Central memory CD8-positive, alpha-beta T cell (primary cell): ENCODE measurements around the gene DCUN1D2.
A peak's percentile ranks its signal among the peaks of the same experiment; 100 is the strongest.

ENCODE experiments used
- ATAC-seq: fragments of 150-1000 bp; cut with Tn5 transposase; replicated peaks from 2 replicates; pipeline ENCODE4 v1.10.0; 2022; ENCODE audit warnings: mild to moderate bottlenecking, moderate FRiP score, moderate number of reproducible peaks; ENCODE audit not compliant: poor library complexity, severe bottlenecking; ENCODE audit errors: extremely low read depth
- DNase-seq, 2 donors: peaks; one replicate each; pipeline ENCODE4 v3.0.0; 2021; ENCODE audit warnings: low spot score in 2 of 2
- H3K27ac Mint-ChIP-seq: one replicate; pipeline ENCODE4 v1.8.0; 2022; ENCODE audit warnings: low read depth, mild to moderate bottlenecking, moderate library complexity, mixed read lengths
- H3K27me3 Mint-ChIP-seq: one replicate; pipeline ENCODE4 v1.8.0; 2022; ENCODE audit warnings: mixed read lengths
- H3K36me3 Mint-ChIP-seq: one replicate; pipeline ENCODE4 v1.8.0; 2022; ENCODE audit warnings: mild to moderate bottlenecking, moderate library complexity, mixed read lengths; ENCODE audit not compliant: insufficient read depth
- H3K4me1 Mint-ChIP-seq: one replicate; pipeline ENCODE4 v1.8.0; 2022; ENCODE audit warnings: mixed read lengths
- H3K4me3 Mint-ChIP-seq: one replicate; pipeline ENCODE4 v1.8.0; 2022; ENCODE audit warnings: mild to moderate bottlenecking, moderate library complexity, mixed read lengths
- H3K9me3 Mint-ChIP-seq: one replicate; pipeline ENCODE4 v1.8.0; 2022; ENCODE audit warnings: mixed read lengths

Gene DCUN1D2

GRCh38 chr13:113417008-113417751 is 73.3 kb downstream of the DCUN1D2 start:
- H3K27me3 Mint-ChIP-seq = peaks cover 10% of the 10 kb centered on the region
- H3K4me1 Mint-ChIP-seq = no peaks in the 10 kb centered on the region
- ATAC-seq (no peak), DNase-seq (no peak)
- H3K27ac Mint-ChIP-seq = no peak overlapping the region
- no peak overlapping the region for H3K4me3 Mint-ChIP-seq
- H3K36me3 Mint-ChIP-seq = no peaks in the 10 kb centered on the region
- no peaks in the 10 kb centered on the region for H3K9me3 Mint-ChIP-seq

- H3K9me3 Mint-ChIP-seq = no peaks in the 10 kb centered on the region
- H3K27ac Mint-ChIP-seq = no peak overlapping the region
- no peaks in the 10 kb centered on the region for H3K36me3 Mint-ChIP-seq
- H3K27me3 Mint-ChIP-seq = peaks cover 10% of the 10 kb centered on the region
- no peak overlapping the region for H3K4me3 Mint-ChIP-seq
- DNase-seq (no peak), ATAC-seq (no peak)
- H3K4me1 Mint-ChIP-seq = no peaks in the 10 kb centered on the region
Measured at GRCh38 chr13:113415825-113416224, 74.7 kb downstream of the DCUN1D2 start.

- no peak overlapping the region for H3K27ac Mint-ChIP-seq
- DNase-seq = no peak
- H3K27me3 Mint-ChIP-seq = peaks cover 10% of the 10 kb centered on the region
- H3K4me3 Mint-ChIP-seq = no peak overlapping the region
- ATAC-seq = no peak
- no peaks in the 10 kb centered on the region for H3K36me3 Mint-ChIP-seq
- H3K4me1 Mint-ChIP-seq = no peaks in the 10 kb centered on the region
- H3K9me3 Mint-ChIP-seq = no peaks in the 10 kb centered on the region
Measured at GRCh38 chr13:113415032-113415431, 75.5 kb downstream of the DCUN1D2 start.

- Mint-ChIP-seq H3K36me3 (no peaks in the 10 kb centered on the region), H3K27me3 (peaks cover 10% of the 10 kb centered on the region), H3K9me3 (no peaks in the 10 kb centered on the region), H3K4me3 (no peak overlapping the region), H3K27ac (no peak overlapping the region), H3K4me1 (no peaks in the 10 kb centered on the region)
- DNase-seq = no peak
- ATAC-seq = no peak
Measured at GRCh38 chr13:113414335-113414734, 76.2 kb downstream of the DCUN1D2 start.

GRCh38 chr13:113413898-113414282 is 76.6 kb downstream of the DCUN1D2 start:
- no peaks in the 10 kb centered on the region for H3K9me3 Mint-ChIP-seq
- H3K4me3 Mint-ChIP-seq = no peak overlapping the region
- DNase-seq (no peak), ATAC-seq (no peak)
- H3K4me1 Mint-ChIP-seq = no peaks in the 10 kb centered on the region
- peaks cover 10% of the 10 kb centered on the region for H3K27me3 Mint-ChIP-seq
- H3K36me3 Mint-ChIP-seq = no peaks in the 10 kb centered on the region
- H3K27ac Mint-ChIP-seq = no peak overlapping the region

GRCh38 chr13:113413178-113413897 is 77.2 kb downstream of the DCUN1D2 start:
- ATAC-seq = no peak
- H3K27me3 Mint-ChIP-seq = peaks cover 10% of the 10 kb centered on the region
- H3K36me3 Mint-ChIP-seq = no peaks in the 10 kb centered on the region
- DNase-seq = no peak
- no peaks in the 10 kb centered on the region for H3K4me1 Mint-ChIP-seq
- H3K4me3 Mint-ChIP-seq = no peak overlapping the region
- H3K27ac Mint-ChIP-seq = no peak overlapping the region
- no peaks in the 10 kb centered on the region for H3K9me3 Mint-ChIP-seq

GRCh38 chr13:113412440-113412839 is 78.1 kb downstream of the DCUN1D2 start:
- H3K4me3 Mint-ChIP-seq = no peak overlapping the region
- ATAC-seq (no peak), DNase-seq (no peak)
- peaks cover 10% of the 10 kb centered on the region for H3K27me3 Mint-ChIP-seq
- H3K4me1 Mint-ChIP-seq = no peaks in the 10 kb centered on the region
- no peak overlapping the region for H3K27ac Mint-ChIP-seq
- no peaks in the 10 kb centered on the region for H3K9me3 Mint-ChIP-seq
- no peaks in the 10 kb centered on the region for H3K36me3 Mint-ChIP-seq

- Mint-ChIP-seq H3K9me3 (no peaks in the 10 kb centered on the region), H3K4me1 (no peaks in the 10 kb centered on the region), H3K27me3 (peaks cover 2% of the 10 kb centered on the region), H3K27ac (peak overlapping the region; percentile 17), H3K36me3 (no peaks in the 10 kb centered on the region), H3K4me3 (no peak overlapping the region)
- ATAC-seq (no peak), DNase-seq (no peak)
Measured at GRCh38 chr13:113411216-113412023, 79.1 kb downstream of the DCUN1D2 start.

GRCh38 chr13:113410472-113411201 is 79.9 kb downstream of the DCUN1D2 start:
- DNase-seq (no peak), ATAC-seq (no peak)
- no peak overlapping the region for H3K4me3 Mint-ChIP-seq
- H3K36me3 Mint-ChIP-seq = no peaks in the 10 kb centered on the region
- no peaks in the 10 kb centered on the region for H3K27me3 Mint-ChIP-seq
- no peak overlapping the region for H3K27ac Mint-ChIP-seq
- no peaks in the 10 kb centered on the region for H3K4me1 Mint-ChIP-seq
- no peaks in the 10 kb centered on the region for H3K9me3 Mint-ChIP-seq

GRCh38 chr13:113408562-113408961 is 81.9 kb downstream of the DCUN1D2 start:
- Mint-ChIP-seq H3K4me3 (no peak overlapping the region), H3K27me3 (no peaks in the 10 kb centered on the region), H3K9me3 (no peaks in the 10 kb centered on the region), H3K27ac (no peak overlapping the region), H3K4me1 (no peaks in the 10 kb centered on the region), H3K36me3 (no peaks in the 10 kb centered on the region)
- ATAC-seq (no peak), DNase-seq (no peak)

GRCh38 chr13:113407531-113408393 is 82.7 kb downstream of the DCUN1D2 start:
- no peaks in the 10 kb centered on the region for H3K27me3 Mint-ChIP-seq
- no peaks in the 10 kb centered on the region for H3K9me3 Mint-ChIP-seq
- H3K4me1 Mint-ChIP-seq = no peaks in the 10 kb centered on the region
- ATAC-seq (no peak), DNase-seq (no peak)
- H3K36me3 Mint-ChIP-seq = no peaks in the 10 kb centered on the region
- H3K27ac Mint-ChIP-seq = no peak overlapping the region
- no peak overlapping the region for H3K4me3 Mint-ChIP-seq
